Activated T-cell treated with anti-CD3 and anti-CD28 coated beads for 4 hours (primary cell): ENCODE measurements around the gene PLEKHA4.
A peak's percentile ranks its signal among the peaks of the same experiment; 100 is the strongest.
"Not testable (repeated sequence)": the region's sequence is repeated elsewhere in the genome, so short reads cannot be mapped to it uniquely, and the experiment has no call there.

Experiments
- DNase-seq: peaks from one replicate; pipeline ENCODE4 v3.0.0-alpha.2; 2020

The PLEKHA4 gene

DNA sequence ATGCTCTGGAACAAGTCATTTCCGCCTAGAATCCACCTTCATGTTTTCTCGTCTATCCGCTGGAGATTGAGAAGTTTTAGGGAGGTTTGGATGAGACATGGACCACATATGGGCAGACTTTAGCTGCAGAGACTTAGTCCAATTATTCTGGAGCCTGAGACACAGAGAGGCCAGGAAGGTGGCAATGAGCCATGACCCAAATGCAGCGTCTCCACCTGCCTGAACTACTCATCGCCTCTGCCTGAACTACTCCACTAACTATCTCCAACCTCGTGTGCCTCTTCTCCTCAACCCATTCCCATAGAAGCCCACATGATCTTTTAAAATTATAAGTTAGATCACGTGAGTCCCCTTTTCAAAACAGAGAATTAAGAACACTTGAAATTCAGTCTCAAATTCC lies 5.6 kb downstream of the PLEKHA4 start:
- DNase-seq: no peak

DNA sequence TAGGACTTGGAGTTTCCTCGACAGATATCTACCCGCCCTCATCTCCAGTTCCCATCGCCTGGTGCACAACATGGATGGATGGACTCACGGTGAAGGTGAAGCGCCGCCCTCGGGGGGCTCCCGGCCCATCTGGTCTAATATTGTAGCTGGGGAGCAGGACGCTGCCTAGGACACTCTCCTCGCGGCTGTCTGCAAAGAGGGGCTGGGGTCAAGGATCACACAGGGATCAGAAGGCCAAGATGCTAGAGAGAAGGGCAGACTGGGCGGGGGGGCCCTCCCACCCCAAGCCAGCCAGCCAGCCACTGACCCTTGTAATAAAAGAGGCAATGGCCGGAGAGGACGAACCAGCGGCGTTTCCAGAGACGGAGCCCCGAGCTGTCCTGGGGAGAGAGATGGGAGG lies 7.1 kb downstream of the PLEKHA4 start:
- DNase-seq: no peak

- DNase-seq: no peak
Observed at GRCh38 chr19:48859711-48860572, 8.5 kb downstream of the PLEKHA4 start.

DNA sequence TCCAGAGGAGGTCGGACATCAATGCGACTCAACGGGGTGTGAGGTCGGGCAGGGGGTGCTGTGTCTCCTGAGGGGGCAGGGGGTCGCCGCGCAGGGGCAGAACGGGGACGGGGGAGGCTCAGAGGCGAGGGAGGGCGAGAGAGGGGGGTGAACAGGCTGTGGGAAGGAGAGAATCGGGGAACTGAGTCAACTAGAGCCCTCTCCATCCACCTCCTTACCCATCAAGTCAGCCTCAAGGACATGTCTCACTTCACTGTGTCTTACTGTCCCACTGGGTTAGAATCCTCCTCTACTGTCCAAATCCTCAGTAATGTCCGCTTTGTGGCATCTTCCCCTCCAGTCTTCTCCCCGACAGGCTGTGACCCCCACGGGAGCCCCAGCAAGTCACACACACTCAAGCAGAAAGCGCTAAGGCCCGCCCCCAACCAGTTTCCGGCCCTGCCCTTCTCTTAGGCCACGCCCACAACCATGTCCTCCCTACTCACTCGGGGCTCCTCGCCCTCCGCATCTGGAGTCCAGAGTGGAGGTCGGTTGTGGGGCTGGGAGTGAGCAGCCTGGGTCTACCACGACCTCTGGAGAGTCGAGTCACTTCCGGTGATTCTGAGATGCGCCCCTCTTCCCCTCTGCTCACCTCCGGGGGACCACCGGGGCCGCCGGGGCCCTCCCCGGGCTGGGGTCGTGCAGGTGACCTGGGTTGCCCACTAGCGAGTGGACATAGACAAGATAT lies 9.3 kb downstream of the PLEKHA4 start:
- DNase-seq: peak; percentile 77

DNA sequence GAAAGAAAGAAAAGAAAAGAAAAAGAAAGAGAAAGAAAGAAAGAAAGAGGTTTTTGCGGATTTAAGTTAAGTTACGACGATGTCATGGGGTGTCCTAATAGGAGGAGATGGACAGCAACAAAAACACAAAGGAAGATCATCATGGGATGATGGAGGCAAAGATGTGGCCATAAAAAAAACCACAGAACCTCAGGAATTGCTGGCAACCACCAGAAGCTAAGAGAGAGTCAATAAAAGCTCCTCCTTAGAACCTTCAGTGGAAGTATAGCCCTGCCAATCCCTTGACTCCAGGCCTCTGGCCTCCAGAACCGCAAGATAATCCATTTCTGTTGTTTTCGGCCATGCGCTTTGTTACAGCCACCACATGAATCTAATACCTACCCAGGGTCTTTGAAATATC lies 11.5 kb downstream of the PLEKHA4 start:
- DNase-seq: no peak

DNA sequence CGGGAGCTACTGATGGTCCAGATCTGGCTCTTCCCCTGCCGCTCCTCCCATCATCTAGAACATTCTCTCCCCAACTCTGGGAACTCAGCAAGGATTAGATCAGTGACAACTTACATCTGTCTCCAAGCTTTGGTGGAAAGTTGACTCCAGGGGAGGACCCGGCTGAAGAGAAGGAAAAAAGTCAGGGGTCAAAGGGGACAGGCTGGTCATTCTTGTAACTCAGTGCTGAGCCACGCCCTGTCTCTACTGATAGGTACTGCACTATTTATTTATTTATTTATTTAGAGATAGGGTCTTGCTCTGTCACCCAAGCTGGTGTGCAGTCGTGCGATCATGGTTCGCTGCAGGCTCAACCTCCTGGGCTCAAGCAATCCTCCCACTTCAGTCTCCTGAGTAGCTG lies 14.3 kb downstream of the PLEKHA4 start:
- DNase-seq: no peak

DNA sequence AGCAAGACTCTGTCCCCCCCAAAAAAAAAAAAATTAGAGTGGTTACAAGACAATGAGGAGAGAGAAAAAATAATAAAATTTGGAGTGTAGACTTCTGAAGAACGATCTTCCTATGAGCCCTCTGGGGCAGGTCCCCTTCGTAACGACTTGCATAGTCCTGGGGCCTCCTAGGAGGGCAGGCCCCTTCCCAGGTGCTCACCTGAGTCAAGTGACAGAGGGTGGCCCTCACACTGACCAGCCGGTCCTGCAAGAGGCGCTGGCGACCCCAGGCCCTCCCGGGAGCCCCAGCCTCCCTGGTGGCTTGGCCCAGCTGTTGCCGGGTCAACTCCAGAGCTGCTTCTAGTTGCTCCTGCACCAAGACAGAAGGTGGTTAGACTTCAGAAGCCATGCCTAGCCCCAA lies 14.9 kb downstream of the PLEKHA4 start:
- DNase-seq: no peak

DNA sequence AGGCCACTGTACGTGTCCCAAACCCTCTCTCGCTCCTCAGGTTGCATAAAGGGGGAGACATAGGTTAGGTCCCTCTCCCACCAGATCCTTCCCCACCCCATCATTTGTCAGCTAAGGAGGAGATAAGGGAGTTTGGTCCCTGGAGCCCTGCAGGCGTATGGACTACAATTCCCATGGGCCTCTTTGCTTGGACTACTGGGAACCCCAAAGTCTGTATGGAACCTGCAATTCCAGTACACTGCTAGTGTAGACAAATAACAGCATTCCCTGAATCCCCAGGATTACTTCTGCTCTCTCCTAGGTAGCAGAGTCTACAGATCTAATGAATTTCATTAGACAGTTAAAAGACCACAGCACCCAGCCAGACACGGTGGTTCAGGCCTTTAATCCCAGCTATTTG lies 16.1 kb downstream of the PLEKHA4 start:
- DNase-seq: no peak

- not testable (repeated sequence) for DNase-seq
Observed at GRCh38 chr19:48846659-48847058, 21.8 kb downstream of the PLEKHA4 start.

- DNase-seq: no peak
Observed at GRCh38 chr19:48845384-48845783, 23.0 kb downstream of the PLEKHA4 start.

GRCh38 chr19:48844472-48844871 lies 23.9 kb downstream of the PLEKHA4 start:
- no peak for DNase-seq

- DNase-seq: peak; percentile 46
Observed at GRCh38 chr19:48842789-48843162, 25.6 kb downstream of the PLEKHA4 start.

GRCh38 chr19:48841571-48841970 lies 26.8 kb downstream of the PLEKHA4 start:
- no peak for DNase-seq

- no peak for DNase-seq
Observed at GRCh38 chr19:48841047-48841446, 27.4 kb downstream of the PLEKHA4 start.

DNA sequence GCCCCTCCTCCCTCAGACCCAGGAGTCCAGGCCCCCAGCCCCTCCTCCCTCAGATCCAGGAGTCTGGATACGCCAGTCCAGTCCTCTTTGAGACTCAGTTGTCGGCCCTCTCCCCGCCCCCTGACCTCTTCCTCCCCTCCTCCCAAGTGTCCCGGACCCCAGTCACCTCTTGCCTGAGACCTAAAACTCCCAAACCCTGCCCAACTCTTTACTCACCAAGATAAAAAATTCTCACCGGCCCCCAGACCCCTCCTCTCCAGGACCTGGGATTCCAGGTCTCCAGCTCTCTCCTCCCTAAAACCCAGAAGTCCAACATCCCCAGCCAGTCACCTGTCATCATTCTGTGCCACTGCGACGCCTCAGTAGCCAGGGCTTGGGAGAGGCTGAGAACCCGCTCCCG lies 30.7 kb downstream of the PLEKHA4 start:
- DNase-seq: no peak

DNA sequence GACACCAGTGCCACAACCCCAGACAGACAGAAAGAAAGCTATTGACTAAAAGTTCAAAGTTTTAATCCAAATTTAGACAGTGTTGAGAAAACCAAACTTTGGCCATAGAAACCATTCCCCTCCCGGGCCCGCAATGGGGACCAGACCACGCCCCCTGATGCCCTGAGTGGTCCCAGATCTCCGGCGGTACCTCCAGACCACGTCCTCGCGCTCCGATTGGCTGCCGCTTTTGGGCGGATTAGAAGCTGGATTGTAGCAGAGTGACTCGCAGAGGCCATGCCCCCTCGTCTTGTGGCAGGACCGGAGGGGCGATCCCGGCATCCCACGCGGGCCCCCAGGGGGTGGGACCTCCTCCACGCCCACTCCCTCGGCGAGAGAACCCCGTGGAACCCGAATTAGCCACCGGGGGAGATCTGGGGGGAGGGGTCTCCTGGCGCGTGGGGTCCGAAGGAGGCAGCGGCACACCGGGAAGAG lies 31.3 kb downstream of the PLEKHA4 start:
- peak; percentile 51 for DNase-seq

- DNase-seq: no peak
Observed at GRCh38 chr19:48836089-48837017, 32.1 kb downstream of the PLEKHA4 start, which contains the start of gene HSD17B14. HSD17B14 (minus strand) TSS chr19:48836491; CDS start chr19:48836411, 80 bp downstream.

- peak; percentile 93 for DNase-seq
Observed at GRCh38 chr19:48835734-48836088, 32.7 kb downstream of the PLEKHA4 start.

- no peak for DNase-seq
Observed at GRCh38 chr19:48833977-48834376, 34.4 kb downstream of the PLEKHA4 start.

DNA sequence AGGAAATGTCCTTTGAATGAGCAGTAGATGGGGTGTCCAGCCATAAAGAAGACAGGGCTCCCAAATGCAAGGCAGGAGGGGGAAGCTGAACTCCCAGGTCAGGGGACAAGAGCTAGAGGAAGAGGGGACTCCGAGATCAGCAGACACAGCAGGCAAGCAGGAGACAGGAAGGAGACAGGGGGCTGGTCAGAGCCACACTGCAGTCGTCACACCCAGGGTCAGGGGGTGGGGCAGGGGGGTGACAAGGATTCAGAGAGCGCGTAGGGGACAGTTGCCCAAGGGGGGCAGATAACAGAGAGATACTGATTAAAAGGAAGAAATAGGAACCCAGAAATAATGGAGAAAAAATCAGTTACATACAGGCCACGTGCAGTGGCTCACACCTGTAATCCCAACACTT lies 35.4 kb downstream of the PLEKHA4 start:
- no peak for DNase-seq

DNA sequence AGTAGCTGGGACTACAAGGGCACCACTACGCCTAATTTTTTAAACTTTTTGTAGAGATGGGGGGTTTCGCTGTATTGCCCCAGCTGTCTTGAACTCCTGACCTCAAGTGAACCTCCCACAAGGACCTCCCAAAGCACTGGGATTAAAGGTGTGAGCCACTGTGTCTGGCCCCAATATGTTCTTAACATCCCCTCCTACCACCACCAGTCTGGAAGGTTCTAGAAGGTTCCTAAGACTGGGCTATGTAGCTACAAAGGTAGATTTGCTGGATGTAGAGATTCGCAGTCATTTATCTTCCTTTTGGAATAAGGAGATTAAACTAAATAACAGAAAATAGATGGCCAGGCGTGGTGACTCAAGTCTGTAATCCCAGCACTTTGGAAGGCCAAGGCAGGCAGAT lies 37.5 kb downstream of the PLEKHA4 start:
- DNase-seq: no peak

DNA sequence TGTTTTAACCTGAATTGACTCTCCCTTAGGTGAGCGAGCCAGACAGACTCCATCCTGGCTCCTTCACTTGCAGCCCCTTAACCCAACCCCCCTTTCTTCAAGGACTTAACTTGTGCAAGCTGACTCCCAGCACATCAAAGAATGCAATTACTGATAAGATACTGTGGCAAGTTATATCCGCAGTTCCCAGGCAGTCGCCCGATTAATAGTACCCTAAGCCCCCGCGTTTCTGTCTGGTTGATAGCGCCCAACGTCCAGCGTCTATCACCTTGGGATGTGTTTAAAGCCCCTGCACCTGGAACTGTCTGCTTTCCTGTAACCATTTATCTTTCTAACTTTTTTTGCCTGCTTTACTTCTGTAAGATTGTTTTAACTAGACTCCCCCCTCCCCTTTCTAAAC lies 38.3 kb downstream of the PLEKHA4 start:
- no peak for DNase-seq

- no peak for DNase-seq
Observed at GRCh38 chr19:48826606-48827020, 41.8 kb downstream of the PLEKHA4 start.
